DOHH2 (cell line): ENCODE data around the gene BLM.

Experiments used
- EZH2phosphoT487 ChIP-seq: fragments of 200-600 bp; sonication (generic); IDR thresholded peaks from 2 replicates; pipeline ENCODE4 v1.6.1; 2017; ENCODE audit warnings: borderline replicate concordance, mild to moderate bottlenecking, antibody characterized with exemption, low read length, moderate library complexity, mixed read lengths
- TF ChIP-seq, protein P1 (sequence below): fragments of 200-600 bp; sonication (generic); IDR thresholded peaks from one replicate; pipeline ENCODE4 v1.5.1; 2014; ENCODE audit warnings: antibody characterized with exemption, mild to moderate bottlenecking, low read depth, low read length; ENCODE audit not compliant: poor library complexity, severe bottlenecking

GRCh38 chr15:90828111-90828510 is 111.0 kb downstream of the BLM start:
- TF ChIP-seq, protein P1, sequence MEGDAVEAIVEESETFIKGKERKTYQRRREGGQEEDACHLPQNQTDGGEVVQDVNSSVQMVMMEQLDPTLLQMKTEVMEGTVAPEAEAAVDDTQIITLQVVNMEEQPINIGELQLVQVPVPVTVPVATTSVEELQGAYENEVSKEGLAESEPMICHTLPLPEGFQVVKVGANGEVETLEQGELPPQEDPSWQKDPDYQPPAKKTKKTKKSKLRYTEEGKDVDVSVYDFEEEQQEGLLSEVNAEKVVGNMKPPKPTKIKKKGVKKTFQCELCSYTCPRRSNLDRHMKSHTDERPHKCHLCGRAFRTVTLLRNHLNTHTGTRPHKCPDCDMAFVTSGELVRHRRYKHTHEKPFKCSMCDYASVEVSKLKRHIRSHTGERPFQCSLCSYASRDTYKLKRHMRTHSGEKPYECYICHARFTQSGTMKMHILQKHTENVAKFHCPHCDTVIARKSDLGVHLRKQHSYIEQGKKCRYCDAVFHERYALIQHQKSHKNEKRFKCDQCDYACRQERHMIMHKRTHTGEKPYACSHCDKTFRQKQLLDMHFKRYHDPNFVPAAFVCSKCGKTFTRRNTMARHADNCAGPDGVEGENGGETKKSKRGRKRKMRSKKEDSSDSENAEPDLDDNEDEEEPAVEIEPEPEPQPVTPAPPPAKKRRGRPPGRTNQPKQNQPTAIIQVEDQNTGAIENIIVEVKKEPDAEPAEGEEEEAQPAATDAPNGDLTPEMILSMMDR: no peak
- TF ChIP-seq EZH2phosphoT487: no peak
